GM12872 (cell line): ENCODE results near the gene CRADD.

ENCODE experiments used
- TF ChIP-seq, protein P1 (sequence below): IDR thresholded peaks from 3 replicates; pipeline ENCODE4 v1.5.1; 2011; ENCODE audit warnings: low read depth, mild to moderate bottlenecking, low read length, moderate library complexity; ENCODE audit not compliant: insufficient read depth

Gene CRADD

DNA sequence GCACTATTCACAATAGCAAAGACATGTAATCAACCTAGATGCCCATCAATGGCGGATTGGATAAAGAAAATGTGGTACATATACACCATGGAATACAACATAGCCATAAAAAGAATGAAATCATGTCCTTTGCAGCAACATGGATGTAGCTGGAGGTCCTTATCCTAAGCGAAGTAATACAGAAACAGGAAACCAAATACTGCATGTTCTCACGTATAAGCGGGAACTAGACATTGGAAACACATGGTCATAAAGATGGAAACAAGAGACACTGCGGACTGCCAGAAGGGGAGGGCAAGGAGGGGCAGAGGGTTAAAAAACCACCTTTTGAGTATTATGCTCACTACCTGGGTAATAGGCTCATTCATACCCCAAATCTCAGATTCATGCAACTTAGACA, 237.1 kb downstream of the CRADD start:
- TF ChIP-seq, protein P1, sequence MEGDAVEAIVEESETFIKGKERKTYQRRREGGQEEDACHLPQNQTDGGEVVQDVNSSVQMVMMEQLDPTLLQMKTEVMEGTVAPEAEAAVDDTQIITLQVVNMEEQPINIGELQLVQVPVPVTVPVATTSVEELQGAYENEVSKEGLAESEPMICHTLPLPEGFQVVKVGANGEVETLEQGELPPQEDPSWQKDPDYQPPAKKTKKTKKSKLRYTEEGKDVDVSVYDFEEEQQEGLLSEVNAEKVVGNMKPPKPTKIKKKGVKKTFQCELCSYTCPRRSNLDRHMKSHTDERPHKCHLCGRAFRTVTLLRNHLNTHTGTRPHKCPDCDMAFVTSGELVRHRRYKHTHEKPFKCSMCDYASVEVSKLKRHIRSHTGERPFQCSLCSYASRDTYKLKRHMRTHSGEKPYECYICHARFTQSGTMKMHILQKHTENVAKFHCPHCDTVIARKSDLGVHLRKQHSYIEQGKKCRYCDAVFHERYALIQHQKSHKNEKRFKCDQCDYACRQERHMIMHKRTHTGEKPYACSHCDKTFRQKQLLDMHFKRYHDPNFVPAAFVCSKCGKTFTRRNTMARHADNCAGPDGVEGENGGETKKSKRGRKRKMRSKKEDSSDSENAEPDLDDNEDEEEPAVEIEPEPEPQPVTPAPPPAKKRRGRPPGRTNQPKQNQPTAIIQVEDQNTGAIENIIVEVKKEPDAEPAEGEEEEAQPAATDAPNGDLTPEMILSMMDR: no peak

DNA sequence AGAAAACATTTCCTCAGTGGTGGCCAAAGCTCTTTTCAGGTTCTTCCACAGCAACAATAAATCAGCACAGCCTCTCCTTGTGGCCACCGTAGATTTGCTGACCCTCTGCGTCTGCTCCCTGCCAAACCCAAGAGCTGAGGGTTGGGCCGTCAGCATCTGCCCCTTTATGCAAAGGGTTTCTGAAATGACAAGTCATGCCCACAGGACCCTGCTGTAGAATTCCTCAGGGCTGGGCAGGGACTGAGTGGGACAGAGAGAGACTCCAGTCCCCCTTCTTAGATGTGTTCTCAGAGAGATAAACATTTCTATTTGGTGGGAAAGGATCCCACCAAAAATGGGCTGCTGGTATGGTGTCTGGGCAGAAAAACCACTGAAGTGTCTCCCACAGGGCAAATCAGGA, 238.2 kb downstream of the CRADD start:
- TF ChIP-seq, protein P1: no peak

DNA sequence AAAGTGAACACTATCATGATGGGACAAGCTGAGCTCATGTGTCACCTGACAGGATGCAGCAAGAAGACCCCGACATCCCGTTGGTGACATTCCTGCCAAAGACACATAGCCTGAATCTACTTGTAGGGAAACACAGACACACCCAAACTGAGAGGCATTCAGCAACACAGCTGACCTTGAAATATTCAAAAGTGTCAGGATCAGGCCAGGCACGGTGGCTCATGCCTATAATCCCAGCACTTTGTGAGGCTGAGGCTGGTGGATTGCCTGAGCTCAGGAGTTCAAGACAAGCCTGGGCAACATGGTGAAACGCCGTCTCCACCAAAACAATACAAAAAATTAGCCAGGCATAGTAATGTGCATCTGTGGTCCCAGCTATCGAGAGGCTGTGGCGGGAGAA, 239.2 kb downstream of the CRADD start:
- TF ChIP-seq, protein P1: no peak

DNA sequence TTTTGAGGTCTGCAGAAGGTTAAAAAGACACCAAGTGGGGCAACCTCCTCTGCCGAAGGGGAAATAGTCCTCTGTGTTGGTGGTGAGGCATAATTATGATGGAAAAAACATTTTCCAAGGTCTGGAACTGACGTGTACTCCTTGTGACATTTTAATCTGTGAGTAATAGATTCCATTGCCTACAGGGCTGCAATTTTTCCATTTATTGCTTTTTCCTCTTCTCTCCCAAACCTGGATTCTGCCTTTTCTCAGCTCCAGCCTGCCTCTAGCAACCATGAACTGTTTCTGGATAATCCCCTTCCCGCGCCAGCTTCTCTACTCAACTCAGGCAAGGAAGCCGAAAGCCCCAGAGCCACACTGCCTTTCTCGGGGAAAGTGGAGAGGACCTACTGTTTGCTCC, 241.1 kb downstream of the CRADD start:
- TF ChIP-seq, protein P1: no peak

DNA sequence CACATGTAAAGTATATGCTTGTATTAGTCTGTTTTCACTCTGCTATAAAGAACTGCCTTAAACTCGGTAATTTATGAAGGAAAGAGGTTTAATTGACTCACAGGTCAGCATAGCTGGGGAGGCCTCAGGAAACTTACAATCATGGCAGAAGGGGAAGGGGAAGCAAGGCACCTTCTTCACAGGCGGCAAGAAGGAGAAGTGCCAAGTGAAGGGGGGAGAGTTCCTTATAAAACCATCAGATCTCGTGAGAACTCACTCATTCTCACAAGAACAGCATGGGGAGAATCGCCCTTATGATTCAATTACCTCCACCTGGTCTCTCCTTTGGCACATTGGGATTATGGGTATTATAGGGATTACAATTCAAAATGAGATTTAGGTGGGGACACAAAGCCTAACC, 241.7 kb downstream of the CRADD start:
- TF ChIP-seq, protein P1: no peak

DNA sequence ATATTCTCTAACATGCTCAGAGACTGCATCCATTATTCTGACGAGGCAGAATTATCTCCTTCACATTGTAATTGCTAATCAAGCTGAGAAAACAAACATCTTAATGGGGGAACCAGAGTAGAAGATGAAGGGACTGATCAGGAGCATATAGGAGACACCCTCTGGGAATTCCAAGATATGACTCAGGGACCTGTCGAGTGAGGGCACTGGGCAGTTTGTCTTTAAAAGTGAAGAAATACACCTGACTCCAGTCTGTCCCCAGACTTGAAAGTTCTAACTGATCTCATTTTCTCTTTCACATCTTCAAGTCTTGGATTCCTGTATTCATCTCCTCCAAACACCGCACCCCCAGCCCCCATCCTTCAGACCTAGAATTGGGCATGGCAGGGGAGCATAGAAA, 244.3 kb downstream of the CRADD start:
- TF ChIP-seq, protein P1: no peak

DNA sequence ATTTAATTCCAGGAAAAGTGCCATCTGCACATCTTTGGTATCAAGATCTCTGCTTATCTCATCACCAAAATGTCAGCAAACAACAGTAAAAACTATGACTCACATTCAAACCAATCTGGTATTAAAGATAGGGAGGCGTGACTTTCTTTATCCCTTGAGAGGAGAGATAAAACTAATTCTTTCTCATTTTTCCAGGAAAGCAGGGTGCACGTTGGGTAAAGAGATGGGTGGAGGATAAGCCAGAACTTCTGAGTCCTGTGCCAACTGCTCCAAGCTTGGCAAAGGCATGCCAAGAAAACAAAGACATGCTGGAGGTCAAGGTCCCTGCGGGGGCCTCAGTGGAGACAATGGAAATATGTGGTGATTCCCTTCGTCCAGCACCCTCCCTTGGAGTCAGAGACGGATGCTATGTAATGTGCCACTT, 245.4 kb downstream of the CRADD start:
- TF ChIP-seq, protein P1: no peak

DNA sequence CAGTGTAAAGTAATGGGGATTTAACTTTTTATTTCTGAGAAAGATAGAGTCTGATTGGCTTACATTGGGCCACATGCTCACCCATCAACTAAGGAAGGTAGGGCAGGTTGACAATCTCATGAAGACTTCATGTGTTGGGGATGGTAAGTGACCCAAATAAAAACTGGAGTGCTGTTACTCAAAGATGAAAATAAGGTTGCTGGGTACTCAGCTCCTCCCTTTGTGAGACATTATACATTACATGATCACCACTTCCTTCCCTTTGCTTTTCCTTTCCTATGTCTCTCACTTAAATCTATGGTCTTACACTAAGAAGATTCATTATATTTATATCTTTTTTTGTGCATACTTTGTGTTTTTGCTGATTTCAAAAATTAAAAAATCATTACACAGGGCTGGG, 247.2 kb downstream of the CRADD start:
- TF ChIP-seq, protein P1: no peak
